ENCODE measurements around the gene RGS14.

GRCh38 chr5:177363565-177363964 is 5.8 kb downstream of the RGS14 start:
- TF ChIP-seq CTCF (IDR thresholded peaks at IDR 0.05) = no peak
- TF ChIP-seq POLR2A (IDR thresholded peaks at IDR 0.05) = no peak

Data from testis (tissue), 2 donors.